Stimulated activated CD4-positive, alpha-beta T cell treated with anti-CD3 and anti-CD28 coated beads, TNF-alpha, amount 100 ng/mL, for 48 hours (primary cell): ENCODE measurements around the gene PHRF1.

Experiments
- DNase-seq, 3 donors: peaks; one replicate each; pipeline ENCODE4 v3.0.0-alpha.2; 2020; ENCODE audit warnings: low read depth in 3 of 3

Gene PHRF1

GRCh38 chr11:616320-617198 is 40.3 kb downstream of the PHRF1 start:
- no peak for DNase-seq

GRCh38 chr11:617199-617911 is 41.1 kb downstream of the PHRF1 start:
- DNase-seq: no peak

GRCh38 chr11:617912-618682 is 41.8 kb downstream of the PHRF1 start:
- DNase-seq: no peak

- no peak for DNase-seq
These were observed 42.8 kb downstream of the PHRF1 start for GRCh38 chr11:618856-619627.

- no peak for DNase-seq
These were observed 43.4 kb downstream of the PHRF1 start for GRCh38 chr11:619628-620050.

- DNase-seq: no peak
These were observed 43.9 kb downstream of the PHRF1 start for GRCh38 chr11:620201-620600.

- DNase-seq: no peak
These were observed 44.9 kb downstream of the PHRF1 start for GRCh38 chr11:620935-621814.

- no peak for DNase-seq
These were observed 45.6 kb downstream of the PHRF1 start for GRCh38 chr11:621838-622237.

GRCh38 chr11:623349-623869 is 47.1 kb downstream of the PHRF1 start:
- DNase-seq: no peak

- no peak for DNase-seq
These were observed 47.9 kb downstream of the PHRF1 start for GRCh38 chr11:623999-624704.

GRCh38 chr11:624705-625635 is 48.7 kb downstream of the PHRF1 start, which contains the start of gene CDHR5:
TSS of gene CDHR5 (minus strand) at chr11:624955. CDS start at chr11:624902, 53 bp downstream.
- DNase-seq: no peak

- DNase-seq: no peak
These were observed 49.5 kb downstream of the PHRF1 start for GRCh38 chr11:625636-626268.

GRCh38 chr11:626475-627307 is 50.4 kb downstream of the PHRF1 start, which contains the start of gene SCT:
TSS of gene SCT (minus strand) at chr11:627181. CDS start at chr11:627143, 38 bp downstream.
- no peak for DNase-seq

GRCh38 chr11:627308-627576 is 51.0 kb downstream of the PHRF1 start:
- no peak for DNase-seq

- DNase-seq: no peak
These were observed 51.8 kb downstream of the PHRF1 start for GRCh38 chr11:628056-628455.

GRCh38 chr11:629237-629583 is 52.9 kb downstream of the PHRF1 start:
- DNase-seq: no peak

- no peak for DNase-seq
These were observed 54.6 kb downstream of the PHRF1 start for GRCh38 chr11:630871-631270.
